OCI-LY7 (cell line): ENCODE results near the gene PCDH8.

Experiments used
- EZH2phosphoT487 ChIP-seq: fragments of 200-600 bp; sonication (generic); IDR thresholded peaks from 2 replicates; pipeline ENCODE4 v1.6.1; 2018; ENCODE audit warnings: low read depth, borderline replicate concordance, mild to moderate bottlenecking, mixed run types, antibody characterized with exemption, low read length, moderate library complexity, mixed read lengths
- TF ChIP-seq, protein P1 (sequence below): fragments of 200-600 bp; sonication (generic); conservative IDR thresholded peaks from 2 replicates; pipeline ENCODE4 v1.5.1; 2014; ENCODE audit warnings: mild to moderate bottlenecking, antibody characterized with exemption, low read length, moderate library complexity, mixed read lengths

DNA sequence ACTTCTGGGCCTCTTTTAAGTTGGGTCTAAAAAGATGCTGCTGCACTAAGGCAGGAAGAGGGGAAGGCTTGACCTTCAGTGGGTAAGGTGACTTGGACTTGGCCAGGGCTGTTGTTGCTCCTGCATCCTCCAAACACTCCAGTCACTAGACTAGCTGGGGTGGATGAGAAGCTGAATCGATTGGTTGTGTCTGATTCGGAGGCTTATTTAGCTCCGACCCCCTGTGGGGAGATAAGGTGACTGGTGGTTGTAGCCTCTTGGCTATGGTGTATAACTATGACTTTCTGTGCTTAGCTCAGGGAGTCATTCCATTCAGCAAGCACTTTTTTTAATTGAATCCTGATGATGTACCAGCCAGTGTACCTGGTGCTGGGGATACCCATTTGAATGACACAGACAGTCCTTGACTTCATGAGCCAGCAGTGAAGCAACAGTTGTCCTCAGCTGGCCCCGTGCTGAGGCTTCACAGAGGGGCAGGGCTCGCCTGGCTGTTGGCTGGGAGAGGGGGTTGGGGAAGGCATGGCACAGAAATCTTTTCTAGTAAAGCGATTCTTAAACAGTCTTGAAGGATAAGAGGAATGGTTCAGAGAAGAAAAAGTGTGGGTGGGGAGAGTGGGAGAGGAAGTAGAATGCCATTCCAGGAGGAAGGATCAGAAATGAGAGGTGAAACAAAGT is 9.9 kb downstream of the PCDH8 start:
- TF ChIP-seq, protein P1, sequence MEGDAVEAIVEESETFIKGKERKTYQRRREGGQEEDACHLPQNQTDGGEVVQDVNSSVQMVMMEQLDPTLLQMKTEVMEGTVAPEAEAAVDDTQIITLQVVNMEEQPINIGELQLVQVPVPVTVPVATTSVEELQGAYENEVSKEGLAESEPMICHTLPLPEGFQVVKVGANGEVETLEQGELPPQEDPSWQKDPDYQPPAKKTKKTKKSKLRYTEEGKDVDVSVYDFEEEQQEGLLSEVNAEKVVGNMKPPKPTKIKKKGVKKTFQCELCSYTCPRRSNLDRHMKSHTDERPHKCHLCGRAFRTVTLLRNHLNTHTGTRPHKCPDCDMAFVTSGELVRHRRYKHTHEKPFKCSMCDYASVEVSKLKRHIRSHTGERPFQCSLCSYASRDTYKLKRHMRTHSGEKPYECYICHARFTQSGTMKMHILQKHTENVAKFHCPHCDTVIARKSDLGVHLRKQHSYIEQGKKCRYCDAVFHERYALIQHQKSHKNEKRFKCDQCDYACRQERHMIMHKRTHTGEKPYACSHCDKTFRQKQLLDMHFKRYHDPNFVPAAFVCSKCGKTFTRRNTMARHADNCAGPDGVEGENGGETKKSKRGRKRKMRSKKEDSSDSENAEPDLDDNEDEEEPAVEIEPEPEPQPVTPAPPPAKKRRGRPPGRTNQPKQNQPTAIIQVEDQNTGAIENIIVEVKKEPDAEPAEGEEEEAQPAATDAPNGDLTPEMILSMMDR, result no peak
- TF ChIP-seq EZH2phosphoT487, result no peak
